HG02763 (cell line): Measurements from ENCODE around the gene ZNF620.
"Not testable (repeated sequence)": the region's sequence is repeated elsewhere in the genome, so short reads cannot be mapped to it uniquely, and the experiment has no call there.

Experiments used
- ATAC-seq: cut with Tn5 transposase; IDR thresholded peaks from one replicate; pipeline ENCODE4 v1.9.1; 2021; ENCODE audit warnings: mild to moderate bottlenecking, moderate library complexity; ENCODE audit not compliant: unreplicated experiment

ZNF620 gene

GRCh38 chr3:40499952-40500351 lies 5.9 kb upstream of the ZNF620 start:
- ATAC-seq, result no peak

DNA sequence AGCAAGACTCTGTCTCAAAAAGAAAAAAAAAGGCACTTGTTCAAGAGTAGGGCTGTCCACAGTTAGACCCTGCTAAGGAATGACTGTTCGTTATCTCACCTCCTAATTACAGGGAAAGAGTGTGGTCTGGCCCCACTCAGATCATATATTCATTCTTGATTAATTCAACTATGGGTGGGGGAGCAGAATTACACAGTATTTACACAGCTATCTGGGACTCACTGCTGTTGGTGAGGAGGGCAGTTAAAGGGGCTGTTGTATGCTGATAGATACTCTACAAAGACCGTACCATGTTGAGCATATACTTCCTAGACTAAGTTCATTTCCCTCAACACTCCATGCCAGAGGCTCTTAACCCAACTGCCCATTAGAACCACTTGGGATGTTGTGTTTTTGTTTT lies 3.8 kb upstream of the ZNF620 start:
- no peak for ATAC-seq

DNA sequence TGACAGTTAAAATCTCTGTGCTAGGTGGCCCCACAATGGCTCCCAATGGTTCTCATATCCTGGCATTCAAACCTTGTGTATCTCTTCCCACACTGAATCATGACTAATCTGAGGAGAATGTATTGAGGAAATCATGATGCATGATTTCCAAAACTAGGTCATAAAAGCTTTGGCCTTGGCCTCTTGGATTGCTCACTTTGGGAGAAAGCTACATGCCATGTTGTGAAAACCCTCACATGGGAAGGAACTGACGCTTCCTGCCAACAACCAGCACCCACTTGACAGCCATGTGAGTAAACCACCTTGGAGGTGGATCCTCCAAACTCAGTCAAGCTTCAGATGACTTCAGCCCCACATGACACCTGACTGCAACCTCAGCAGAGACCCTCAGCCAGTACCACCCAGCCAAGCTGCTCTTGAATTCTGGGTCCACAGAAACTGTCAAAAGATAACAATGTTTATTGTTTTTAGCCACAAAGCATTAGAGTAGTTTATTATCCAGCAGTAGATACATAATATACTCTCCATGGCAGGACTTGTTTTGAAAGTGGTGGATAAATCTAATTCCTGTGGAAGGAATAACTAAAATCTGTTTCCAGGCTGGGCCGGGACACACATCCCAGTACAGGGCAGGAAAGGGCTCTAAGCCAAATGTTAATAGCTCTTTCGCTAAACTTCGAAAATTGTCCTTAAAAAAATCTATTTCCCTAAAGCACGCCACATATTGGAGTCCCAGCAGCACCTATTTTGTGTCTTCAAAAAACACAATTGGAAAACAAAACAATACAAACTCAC lies 1.0 kb upstream of the ZNF620 start:
- ATAC-seq, result no peak

- no peak for ATAC-seq
Observed at GRCh38 chr3:40511031-40511718, 5.3 kb downstream of the ZNF620 start.

- ATAC-seq, result no peak
Observed at GRCh38 chr3:40516201-40516600, 10.4 kb downstream of the ZNF620 start.

GRCh38 chr3:40518067-40518466 lies 12.2 kb downstream of the ZNF620 start:
- ATAC-seq, result no peak

DNA sequence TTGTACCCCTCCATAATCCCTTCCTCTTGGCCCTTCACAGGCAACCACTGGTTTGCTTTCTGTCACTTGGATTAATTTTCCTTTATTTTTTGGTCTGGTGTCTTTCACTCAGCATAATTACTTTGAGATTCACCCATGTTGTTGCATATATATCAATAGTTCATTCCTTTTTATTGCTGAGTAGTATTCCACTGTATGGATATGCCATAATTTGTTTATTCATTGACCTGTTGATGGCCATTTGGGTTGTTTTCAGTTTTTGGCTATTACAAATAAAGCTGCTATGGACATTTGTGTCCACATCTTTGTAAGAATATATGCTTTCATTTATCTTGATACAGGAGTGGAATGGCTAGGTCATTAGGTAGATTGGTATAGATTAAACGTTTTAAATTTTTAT lies 13.0 kb downstream of the ZNF620 start:
- no peak for ATAC-seq

- no peak for ATAC-seq
Observed at GRCh38 chr3:40521254-40521653, 15.4 kb downstream of the ZNF620 start.

DNA sequence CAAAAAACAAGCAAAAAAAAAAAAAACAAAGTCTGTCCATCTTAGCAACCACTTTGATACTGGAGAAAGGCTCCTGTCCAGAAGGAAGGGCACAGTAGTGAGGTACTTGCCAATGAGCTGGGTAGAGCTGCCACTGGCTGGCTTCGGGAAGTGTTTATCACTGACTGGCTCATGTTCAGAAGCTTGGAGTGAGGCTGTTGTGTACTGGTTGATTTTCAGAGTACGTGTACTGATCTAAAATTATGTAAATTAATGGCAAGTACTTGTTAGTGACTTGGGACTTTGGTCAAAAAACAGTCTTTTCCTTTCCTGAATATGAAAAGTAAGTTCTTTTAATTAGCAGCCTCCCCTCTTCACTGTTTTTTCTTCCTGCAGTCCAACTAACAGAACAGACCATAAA lies 17.9 kb downstream of the ZNF620 start:
- ATAC-seq, result no peak

GRCh38 chr3:40524222-40524567 lies 18.4 kb downstream of the ZNF620 start:
- peak; percentile 5 for ATAC-seq

- ATAC-seq, result peak; percentile 98
Observed at GRCh38 chr3:40524568-40525285, 18.9 kb downstream of the ZNF620 start, which contains the start of gene ZNF621. ZNF621 (plus strand) TSS chr3:40524960; CDS start chr3:40525841, 881 bp downstream.

DNA sequence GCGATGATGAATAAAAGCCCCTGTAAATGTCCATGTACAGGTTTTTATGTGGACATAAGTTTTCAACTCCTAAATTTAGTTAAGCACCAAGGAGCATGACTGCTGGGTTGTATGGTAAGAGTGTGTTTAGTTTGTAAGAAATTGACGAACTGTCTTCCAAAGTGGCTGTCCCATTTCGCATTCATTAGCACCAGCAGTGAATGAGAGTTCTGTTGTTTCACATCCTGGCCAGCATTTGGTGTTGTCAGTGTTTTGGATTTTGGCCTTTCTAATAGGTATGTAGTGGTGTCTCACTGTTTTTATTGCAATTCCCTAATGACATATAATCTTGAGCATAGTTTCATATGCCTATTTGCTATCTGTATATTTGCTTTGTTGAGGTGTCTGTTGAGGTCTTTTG lies 22.6 kb downstream of the ZNF620 start:
- ATAC-seq, result no peak

DNA sequence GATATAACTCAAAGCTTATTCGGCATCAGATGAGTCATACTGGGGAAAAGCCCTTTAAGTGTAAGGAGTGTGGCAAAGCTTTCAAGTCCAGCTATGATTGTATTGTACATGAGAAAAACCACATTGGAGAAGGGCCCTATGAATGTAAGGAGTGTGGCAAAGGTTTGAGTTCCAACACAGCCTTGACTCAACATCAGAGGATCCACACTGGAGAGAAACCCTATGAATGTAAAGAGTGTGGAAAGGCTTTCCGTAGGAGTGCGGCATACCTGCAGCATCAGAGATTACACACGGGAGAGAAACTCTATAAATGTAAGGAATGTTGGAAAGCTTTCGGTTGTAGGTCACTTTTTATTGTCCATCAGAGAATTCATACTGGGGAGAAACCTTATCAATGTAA lies 26.4 kb downstream of the ZNF620 start:
- no peak for ATAC-seq

GRCh38 chr3:40534283-40534682 lies 28.4 kb downstream of the ZNF620 start:
- no peak for ATAC-seq

GRCh38 chr3:40546816-40547215 lies 41.0 kb downstream of the ZNF620 start:
- ATAC-seq, result no peak

DNA sequence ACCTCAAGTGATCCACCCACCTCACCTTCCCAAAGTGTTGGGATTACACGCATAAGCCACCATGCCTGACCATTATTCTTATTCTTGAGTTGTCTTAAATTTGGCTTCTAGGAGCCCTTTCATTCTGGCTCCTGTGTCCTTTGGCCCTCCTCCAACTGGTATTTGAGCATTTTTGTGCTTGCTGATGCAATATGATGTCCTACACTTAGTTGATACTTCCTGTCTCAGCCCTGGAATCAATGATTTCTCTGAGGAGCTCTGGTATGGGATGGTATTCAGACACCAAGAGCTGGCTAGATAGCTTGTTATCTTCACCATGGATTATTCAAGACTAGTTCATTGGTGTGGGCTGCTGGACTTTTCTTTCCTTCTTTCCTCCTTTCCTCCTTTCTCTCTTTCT lies 44.3 kb downstream of the ZNF620 start:
- no peak for ATAC-seq

GRCh38 chr3:40557575-40558161 lies 51.8 kb downstream of the ZNF620 start:
- no peak for ATAC-seq

DNA sequence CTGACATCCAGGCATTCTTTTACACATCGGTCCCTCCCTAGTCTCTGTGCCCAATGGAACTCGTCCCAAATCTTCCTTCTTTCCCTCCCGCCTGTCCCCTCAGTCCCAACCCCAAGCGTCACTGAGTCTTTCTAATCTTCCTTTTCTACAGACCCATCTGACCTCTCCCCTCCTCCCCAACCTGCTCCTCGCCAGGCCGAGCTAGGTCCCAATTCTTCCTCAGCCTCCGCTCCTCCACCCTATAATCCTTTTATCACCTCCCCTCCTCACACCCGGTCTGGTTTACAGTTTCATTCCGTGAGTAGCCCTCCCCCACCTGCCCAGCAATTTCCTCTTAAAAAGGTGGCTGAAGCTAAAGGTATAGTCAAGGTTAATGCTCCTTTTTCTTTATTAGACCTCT lies 56.6 kb downstream of the ZNF620 start:
- not testable (repeated sequence) for ATAC-seq

GRCh38 chr3:40565629-40566028 lies 59.8 kb downstream of the ZNF620 start:
- not testable (repeated sequence) for ATAC-seq

- no peak for ATAC-seq
Observed at GRCh38 chr3:40566694-40567093, 60.9 kb downstream of the ZNF620 start.
